GM12878 (cell line): ENCODE results near the gene IL19. TPM values are rescaled to one million over a fixed set of nuclear protein-coding genes. Genes with fewer than 3 reads are reported as not detected.

Experiments used
- ATAC-seq: fragments of 200-7000 bp; cut with Tn5 transposase; 3 replicates; pipeline ENCODE4 v1.9.1; 2020; ENCODE audit warnings: mild to moderate bottlenecking, moderate library complexity
- BruUV-seq: library from RNA; stranded (reverse); fragments of 400-500 nt; replicated peaks from 2 replicates; lab custom pipeline; 2021; lab: Mats Ljungman, UMichigan
- CTCF ChIA-PET: fragments of 300-600 bp; sonication (Branson Sonifier 250); formaldehyde crosslinking; extraction: SDS; loops from one replicate; lab custom pipeline; 2021; ENCODE audit warnings: inconsistent platforms; lab: Yijun Ruan, JAX
- POLR2A ChIA-PET: fragments of 350-600 bp; formaldehyde crosslinking; extraction: SDS; loops from one replicate; lab custom pipeline; 2021; ENCODE audit warnings: inconsistent platforms; lab: Charles Lee
- RAD21 ChIA-PET: fragments of 300-600 bp; sonication (Branson Sonifier 250); formaldehyde crosslinking; loops from one replicate; lab custom pipeline; 2023; ENCODE audit warnings: antibody characterized with exemption; ENCODE audit not compliant: unreplicated experiment; lab: Charles Lee
- SMC1A ChIA-PET: fragments of 300-600 bp; sonication (Branson Sonifier 250); formaldehyde crosslinking; loops from one replicate; lab custom pipeline; 2023; ENCODE audit not compliant: unreplicated experiment, uncharacterized antibody; lab: Charles Lee
- DNase-seq: peaks from one replicate; pipeline ENCODE4 v3.0.0-alpha.2; 2011; ENCODE audit warnings: low read depth, low spot score
- FAIRE-seq: peaks from 3 replicates; lab custom pipeline; 2011; peaks lifted over from hg19 to GRCh38; lab: Jason Lieb, UNC
- H2AFZ ChIP-seq: 2 replicates; pipeline ENCODE4 v1.6.0; 2011; ENCODE audit warnings: low read depth, low read length, control low read depth; ENCODE audit not compliant: control insufficient read depth
- H3K27ac ChIP-seq: 2 replicates; pipeline ENCODE4 v1.5.1; 2011; ENCODE audit warnings: control low read depth; ENCODE audit not compliant: control insufficient read depth, insufficient read depth
- H3K27me3 ChIP-seq, 2 experiments: replicated peaks in 1 of 2; 2 replicates each; pipeline versions ENCODE4 v1.6.0 to v1.6.1; 2011; ENCODE audit warnings: low read length in 1 of 2; ENCODE audit not compliant: control insufficient read depth in 2 of 2, insufficient read depth in 2 of 2
- H3K36me3 ChIP-seq, 2 experiments: 2 replicates each; pipeline ENCODE4 v1.5.1; 2011; ENCODE audit warnings: low read length in 1 of 2; ENCODE audit not compliant: control insufficient read depth in 2 of 2, insufficient read depth in 2 of 2
- H3K4me1 ChIP-seq: 2 replicates; pipeline ENCODE4 v1.6.1; 2011; ENCODE audit warnings: mild to moderate bottlenecking, low read length, moderate library complexity, mixed read lengths; ENCODE audit not compliant: control insufficient read depth, insufficient read depth
- H3K4me2 ChIP-seq: 2 replicates; pipeline ENCODE4 v1.6.0; 2011; ENCODE audit warnings: control low read depth; ENCODE audit not compliant: control insufficient read depth, insufficient read depth
- H3K4me3 ChIP-seq: fragments of 200-600 bp; sonication (generic); 2 replicates; pipeline ENCODE4 v1.5.1; 2016
- H3K79me2 ChIP-seq: 2 replicates; pipeline ENCODE4 v1.6.0; 2011; ENCODE audit warnings: low read length; ENCODE audit not compliant: control insufficient read depth, insufficient read depth
- H3K9ac ChIP-seq: 2 replicates; pipeline ENCODE4 v1.8.0; 2011; ENCODE audit warnings: low read length, control low read depth, mixed read lengths; ENCODE audit not compliant: control insufficient read depth, insufficient read depth
- H3K9me3 ChIP-seq: replicated peaks from 3 replicates; pipeline ENCODE4 v1.5.1; 2011; ENCODE audit warnings: mild to moderate bottlenecking, low read length; ENCODE audit not compliant: control insufficient read depth, insufficient read depth
- H4K20me1 ChIP-seq: 2 replicates; pipeline ENCODE4 v1.6.0; 2011; ENCODE audit not compliant: control insufficient read depth, insufficient read depth
- ETV6 ChIP-seq, 2 experiments: fragments of 450-650 bp in 1 of 2; IDR thresholded peaks in 1 of 2; conservative IDR thresholded peaks in 1 of 2; 2 replicates each; pipeline ENCODE4 v1.6.1; 2014; ENCODE audit warnings: antibody characterized with exemption in 1 of 2, borderline replicate concordance in 1 of 2, low read depth in 1 of 2, mild to moderate bottlenecking in 1 of 2, moderate library complexity in 1 of 2
- IKZF2 ChIP-seq, 2 experiments: fragments of 450-650 bp; IDR thresholded peaks; 2 replicates each; pipeline ENCODE4 v1.6.1; 2017; ENCODE audit warnings: mild to moderate bottlenecking in 2 of 2, moderate library complexity in 2 of 2
- KLF5 ChIP-seq: fragments of 450-650 bp; IDR thresholded peaks from 2 replicates; pipeline ENCODE4 v1.6.1; 2014; ENCODE audit warnings: mild to moderate bottlenecking; ENCODE audit not compliant: partially characterized antibody
- NFIC ChIP-seq: IDR thresholded peaks from 2 replicates; pipeline ENCODE4 v1.6.1; 2012; ENCODE audit warnings: low read depth, mild to moderate bottlenecking, inconsistent platforms, low read length, moderate library complexity
- NR2C1 ChIP-seq: fragments of 450-650 bp; IDR thresholded peaks from 2 replicates; pipeline ENCODE4 v1.6.1; 2017; ENCODE audit warnings: antibody characterized with exemption, mild to moderate bottlenecking, moderate library complexity
- SMC3 ChIP-seq: IDR thresholded peaks from 2 replicates; pipeline ENCODE4 v1.6.1; 2011; ENCODE audit warnings: low read length, improper control_type of control experiment, borderline replicate concordance
- SREBF1 ChIP-seq: IDR thresholded peaks from 2 replicates; pipeline ENCODE4 v1.6.1; 2012; ENCODE audit warnings: mild to moderate bottlenecking, low read length
- SRF ChIP-seq, 2 experiments: IDR thresholded peaks; 2 replicates each; pipeline ENCODE4 v1.6.1; 2011; ENCODE audit warnings: low read depth in 2 of 2, low read length in 2 of 2, mild to moderate bottlenecking in 1 of 2, moderate library complexity in 1 of 2
- TARDBP ChIP-seq: IDR thresholded peaks from 2 replicates; pipeline ENCODE4 v1.6.1; 2016; ENCODE audit warnings: borderline replicate concordance
- TCF3 ChIP-seq: IDR thresholded peaks from 2 replicates; pipeline ENCODE4 v1.6.1; 2012; ENCODE audit warnings: low read depth, mild to moderate bottlenecking, low read length, borderline replicate concordance; ENCODE audit not compliant: insufficient read depth
- ZNF384 ChIP-seq: IDR thresholded peaks from 2 replicates; pipeline ENCODE4 v1.6.1; 2012; ENCODE audit warnings: low read depth, mild to moderate bottlenecking, low read length, improper control_type of control experiment, borderline replicate concordance
- WGBS: methylation state at CpG from one replicate; pipeline ENCODE4 v1.1.6; 2016; ENCODE audit warnings: low lambda C conversion rate; ENCODE audit not compliant: insufficient replicate concordance, insufficient coverage; ENCODE audit errors: missing lambda C conversion rate; 5-methylcytosine and 5-hydroxymethylcytosine counted together
- in situ Hi-C: fragments of 300-500 bp; cut with MboI; formaldehyde crosslinking; loops from 9 replicates; pipeline ENCODE4 v1.14.3; 2018; ENCODE audit warnings: mixed read lengths
- intact Hi-C: fragments of 100-400 bp; cut with micrococcal nuclease; formaldehyde crosslinking; loops from one replicate; pipeline ENCODE4 v1.14.2; 2022; ENCODE audit not compliant: unreplicated experiment
- polyA plus RNA-seq, 11 experiments: library from polyadenylated mRNA; depleted of rRNA in 4 of 11; unstranded in 6 of 11; stranded (reverse) in 5 of 11; fragments of >200 nt; fragmentation: Nextera tagmentation in 4 of 11; fragmentation: Illumina TruSeq in 1 of 11; extraction: Ambion mirVana in 4 of 11; extraction: Trizol in 1 of 11; gene quantifications; 1 replicate in 1 of 11; 2 replicates in 10 of 11; pipeline versions ENCODE4 v1.2.1 to v1.2.3, GENCODE V29; 2011 to 2016; ENCODE audit warnings: inconsistent platforms in 2 of 11, missing spikeins in 2 of 11, low read depth in 1 of 11
- total RNA-seq, 4 experiments: library from RNA; depleted of rRNA in 3 of 4; stranded (reverse); fragments of >200 nt in 3 of 4; fragmentation: Illumina TruSeq in 1 of 4; extraction: Trizol in 1 of 4; gene quantifications; 2 replicates each; pipeline versions ENCODE4 v1.2.1 to v1.2.3, GENCODE V29; 2013 to 2021
- TF ChIP-seq, protein P1 (sequence below): IDR thresholded peaks from 2 replicates; pipeline ENCODE4 v1.6.1; 2012; ENCODE audit warnings: improper control_type of control experiment, low read depth, low read length; ENCODE audit not compliant: insufficient replicate concordance
- TF ChIP-seq, protein P2 (sequence below): IDR thresholded peaks from 2 replicates; pipeline ENCODE4 v1.6.1; 2012; ENCODE audit warnings: low read length, inconsistent platforms
- TF ChIP-seq, protein P3 (sequence below): fragments of 450-650 bp; IDR thresholded peaks from 2 replicates; pipeline ENCODE4 v1.6.1; 2017; ENCODE audit warnings: mild to moderate bottlenecking, low read depth, inconsistent platforms; ENCODE audit not compliant: poor library complexity, severe bottlenecking

The IL19 gene
- total and polyA plus RNA-seq, 10 of the 15 experiments (the other 5 are each of a cell fraction or from before 2014, with no cell fraction given): 0.10 to 0.73 (median 0.28) TPM; not detected in 6

DNA sequence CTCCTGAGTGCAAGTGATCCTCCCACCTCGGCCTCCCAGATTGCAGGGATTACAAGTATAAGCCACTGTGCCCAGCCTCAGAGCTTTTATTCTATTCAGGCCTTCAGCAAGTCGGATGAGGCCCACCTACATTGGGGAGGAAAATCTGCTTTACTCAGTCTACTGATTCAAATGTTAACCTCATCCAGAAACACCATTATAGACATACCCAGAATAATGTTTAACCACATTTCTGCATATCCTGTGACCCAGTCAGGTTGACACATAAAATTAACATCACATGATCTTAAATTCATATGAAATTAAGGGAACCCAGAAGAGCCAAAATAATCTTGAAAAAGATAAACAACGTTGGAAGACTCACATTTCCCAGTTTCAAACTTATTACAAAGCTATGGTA, 109.7 kb downstream of the IL19 start:
- ATAC-seq: no peak
- Histone ChIP-seq H4K20me1 (no peaks in the 10 kb centered on the region), H2AFZ (no peak overlapping the region), H3K36me3 (no peaks in the 10 kb centered on the region), H3K9me3 (peaks cover 3% of the 10 kb centered on the region; the same call in 2 of the 3 replicates), H3K27ac (no peak overlapping the region), H3K4me1 (no peaks in the 10 kb centered on the region), H3K9ac (no peak overlapping the region), H3K79me2 (no peaks in the 10 kb centered on the region), H3K27me3 (no peaks in the 10 kb centered on the region), H3K4me3 (no peak overlapping the region), H3K4me2 (no peak overlapping the region)
- POLR2A ChIA-PET: interaction anchor here (0.5 to 0.6 kb wide), 2 partner anchors 34 to 433 kb away, joined by 3 to 5 read pairs; no protein-coding TSS in a partner anchor
- TF ChIP-seq, protein P1, sequence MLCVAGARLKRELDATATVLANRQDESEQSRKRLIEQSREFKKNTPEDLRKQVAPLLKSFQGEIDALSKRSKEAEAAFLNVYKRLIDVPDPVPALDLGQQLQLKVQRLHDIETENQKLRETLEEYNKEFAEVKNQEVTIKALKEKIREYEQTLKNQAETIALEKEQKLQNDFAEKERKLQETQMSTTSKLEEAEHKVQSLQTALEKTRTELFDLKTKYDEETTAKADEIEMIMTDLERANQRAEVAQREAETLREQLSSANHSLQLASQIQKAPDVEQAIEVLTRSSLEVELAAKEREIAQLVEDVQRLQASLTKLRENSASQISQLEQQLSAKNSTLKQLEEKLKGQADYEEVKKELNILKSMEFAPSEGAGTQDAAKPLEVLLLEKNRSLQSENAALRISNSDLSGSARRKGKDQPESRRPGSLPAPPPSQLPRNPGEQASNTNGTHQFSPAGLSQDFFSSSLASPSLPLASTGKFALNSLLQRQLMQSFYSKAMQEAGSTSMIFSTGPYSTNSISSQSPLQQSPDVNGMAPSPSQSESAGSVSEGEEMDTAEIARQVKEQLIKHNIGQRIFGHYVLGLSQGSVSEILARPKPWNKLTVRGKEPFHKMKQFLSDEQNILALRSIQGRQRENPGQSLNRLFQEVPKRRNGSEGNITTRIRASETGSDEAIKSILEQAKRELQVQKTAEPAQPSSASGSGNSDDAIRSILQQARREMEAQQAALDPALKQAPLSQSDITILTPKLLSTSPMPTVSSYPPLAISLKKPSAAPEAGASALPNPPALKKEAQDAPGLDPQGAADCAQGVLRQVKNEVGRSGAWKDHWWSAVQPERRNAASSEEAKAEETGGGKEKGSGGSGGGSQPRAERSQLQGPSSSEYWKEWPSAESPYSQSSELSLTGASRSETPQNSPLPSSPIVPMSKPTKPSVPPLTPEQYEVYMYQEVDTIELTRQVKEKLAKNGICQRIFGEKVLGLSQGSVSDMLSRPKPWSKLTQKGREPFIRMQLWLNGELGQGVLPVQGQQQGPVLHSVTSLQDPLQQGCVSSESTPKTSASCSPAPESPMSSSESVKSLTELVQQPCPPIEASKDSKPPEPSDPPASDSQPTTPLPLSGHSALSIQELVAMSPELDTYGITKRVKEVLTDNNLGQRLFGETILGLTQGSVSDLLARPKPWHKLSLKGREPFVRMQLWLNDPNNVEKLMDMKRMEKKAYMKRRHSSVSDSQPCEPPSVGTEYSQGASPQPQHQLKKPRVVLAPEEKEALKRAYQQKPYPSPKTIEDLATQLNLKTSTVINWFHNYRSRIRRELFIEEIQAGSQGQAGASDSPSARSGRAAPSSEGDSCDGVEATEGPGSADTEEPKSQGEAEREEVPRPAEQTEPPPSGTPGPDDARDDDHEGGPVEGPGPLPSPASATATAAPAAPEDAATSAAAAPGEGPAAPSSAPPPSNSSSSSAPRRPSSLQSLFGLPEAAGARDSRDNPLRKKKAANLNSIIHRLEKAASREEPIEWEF: no peak
- no peak for TF ChIP-seq IKZF2 (IDR thresholded peaks at IDR 0.05)
- TF ChIP-seq KLF5: no peak
- no peak for TF ChIP-seq NR2C1
- TF ChIP-seq, protein P2, sequence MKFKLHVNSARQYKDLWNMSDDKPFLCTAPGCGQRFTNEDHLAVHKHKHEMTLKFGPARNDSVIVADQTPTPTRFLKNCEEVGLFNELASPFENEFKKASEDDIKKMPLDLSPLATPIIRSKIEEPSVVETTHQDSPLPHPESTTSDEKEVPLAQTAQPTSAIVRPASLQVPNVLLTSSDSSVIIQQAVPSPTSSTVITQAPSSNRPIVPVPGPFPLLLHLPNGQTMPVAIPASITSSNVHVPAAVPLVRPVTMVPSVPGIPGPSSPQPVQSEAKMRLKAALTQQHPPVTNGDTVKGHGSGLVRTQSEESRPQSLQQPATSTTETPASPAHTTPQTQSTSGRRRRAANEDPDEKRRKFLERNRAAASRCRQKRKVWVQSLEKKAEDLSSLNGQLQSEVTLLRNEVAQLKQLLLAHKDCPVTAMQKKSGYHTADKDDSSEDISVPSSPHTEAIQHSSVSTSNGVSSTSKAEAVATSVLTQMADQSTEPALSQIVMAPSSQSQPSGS: no peak
- TF ChIP-seq SRF (IDR thresholded peaks at IDR 0.05; ENCODE audit: low read depth in 2 of 2, low read length in 2 of 2): no peak
- TF ChIP-seq SREBF1: no peak
- TF ChIP-seq NFIC: no peak
- TF ChIP-seq SMC3: no peak
- no peak for TF ChIP-seq ETV6 (conservative IDR thresholded peaks at IDR 0.05 in 1 of 2, IDR thresholded peaks at IDR 0.05 in 1 of 2; ENCODE audit: borderline replicate concordance in 1 of 2, low read depth in 1 of 2)
- TF ChIP-seq, protein P3, sequence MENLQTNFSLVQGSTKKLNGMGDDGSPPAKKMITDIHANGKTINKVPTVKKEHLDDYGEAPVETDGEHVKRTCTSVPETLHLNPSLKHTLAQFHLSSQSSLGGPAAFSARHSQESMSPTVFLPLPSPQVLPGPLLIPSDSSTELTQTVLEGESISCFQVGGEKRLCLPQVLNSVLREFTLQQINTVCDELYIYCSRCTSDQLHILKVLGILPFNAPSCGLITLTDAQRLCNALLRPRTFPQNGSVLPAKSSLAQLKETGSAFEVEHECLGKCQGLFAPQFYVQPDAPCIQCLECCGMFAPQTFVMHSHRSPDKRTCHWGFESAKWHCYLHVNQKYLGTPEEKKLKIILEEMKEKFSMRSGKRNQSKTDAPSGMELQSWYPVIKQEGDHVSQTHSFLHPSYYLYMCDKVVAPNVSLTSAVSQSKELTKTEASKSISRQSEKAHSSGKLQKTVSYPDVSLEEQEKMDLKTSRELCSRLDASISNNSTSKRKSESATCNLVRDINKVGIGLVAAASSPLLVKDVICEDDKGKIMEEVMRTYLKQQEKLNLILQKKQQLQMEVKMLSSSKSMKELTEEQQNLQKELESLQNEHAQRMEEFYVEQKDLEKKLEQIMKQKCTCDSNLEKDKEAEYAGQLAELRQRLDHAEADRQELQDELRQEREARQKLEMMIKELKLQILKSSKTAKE: no peak
- no peak for TF ChIP-seq ZNF384
- TF ChIP-seq TCF3: no peak
- TF ChIP-seq TARDBP: no peak
- no TSS peak for BruUV-seq
- DNase-seq: no peak
- FAIRE-seq: no peak
- RAD21 ChIA-PET: interaction anchor here (1.0 kb wide), 1 partner anchor 12 kb away, joined by 4 read pairs; no protein-coding TSS in a partner anchor
- SMC1A ChIA-PET: interaction anchor here (1.1 to 3.7 kb wide), 2 partner anchors 16 to 26 kb away, joined by 3 to 17 read pairs; partner anchors contain the start of gene IL20
- in situ Hi-C loops (no loop called here), intact Hi-C loops (no loop called here)
- WGBS: 17% methylated on average over 3 of the region's 3 CpGs
- CTCF ChIA-PET: interaction anchor here (1.1 to 1.5 kb wide), 3 partner anchors 10 to 102 kb away, joined by 3 to 5 read pairs (median 4); no protein-coding TSS in a partner anchor
